Measurements from ENCODE around the gene ZNF500. TPM values are rescaled to one million over a fixed set of nuclear protein-coding genes. Genes with fewer than 3 reads are reported as not detected.

Gene ZNF500
- total RNA-seq, 1 experiment from 2014 or later, result 20.1 TPM

- POLR2A ChIA-PET, result interaction anchor here (0.7 kb wide), 1 partner anchor 1768 kb away, joined by 3 read pairs; no protein-coding TSS in a partner anchor
- Histone ChIP-seq H3K27ac (ENCODE audit: low read depth, low read length) (no peak overlapping the region), H3K4me2 (ENCODE audit: low read length) (no peak overlapping the region), H3K4me1 (ENCODE audit: control insufficient read depth in 1 of 2, insufficient read depth in 2 of 2, low read length in 2 of 2) (peaks cover 5 to 7% of the 10 kb centered on the region in 2 experiments), H3K9me2 (ENCODE audit: insufficient read depth) (no peaks in the 10 kb centered on the region), H2AFZ (ENCODE audit: low read depth, low read length, poor library complexity, severe bottlenecking) (no peak overlapping the region), H3K9ac (ENCODE audit: low read length) (no peak overlapping the region), H3K9me3 (ENCODE audit: control insufficient read depth in 1 of 2, insufficient read depth in 1 of 2, low read depth in 1 of 2, low read length in 2 of 2) (no peaks in the 10 kb centered on the region), H4K20me1 (ENCODE audit: insufficient read depth) (no peaks in the 10 kb centered on the region), H3K27me3 (ENCODE audit: insufficient read depth, low read length) (no peaks in the 10 kb centered on the region), H3K4me3 (replicated peaks in 1 of 2; ENCODE audit: low read depth in 1 of 2, low read length in 2 of 2) (no peak overlapping the region), H3K79me2 (ENCODE audit: insufficient read depth, low read length) (no peaks in the 10 kb centered on the region), H3K36me3 (ENCODE audit: control insufficient read depth in 1 of 2, insufficient read depth in 2 of 2, low read length in 2 of 2) (no peaks in the 10 kb centered on the region)
- RAD21 ChIA-PET (ENCODE audit: low non-redundant PET in 1 of 2, low total read pairs in 2 of 2, uncharacterized antibody in 2 of 2, unreplicated experiment in 2 of 2), result no interaction called here
- CTCF ChIA-PET, result no interaction called here
- BruUV-seq (replicated peaks), result no TSS peak
- no peak for DNase-seq (ENCODE audit: low read depth, low spot score)
- intact Hi-C loops (cut with micrococcal nuclease), result no loop called here
- no peak for ATAC-seq
- no peak for TF ChIP-seq MAX (IDR thresholded peaks at IDR 0.05)
- TF ChIP-seq ZBTB33 (IDR thresholded peaks at IDR 0.05; ENCODE audit: extremely low read depth, insufficient replicate concordance, low read length), result no peak
- TF ChIP-seq EZH2phosphoT487 (IDR thresholded peaks at IDR 0.05; ENCODE audit: borderline replicate concordance), result no peak
- TF ChIP-seq JUND (IDR thresholded peaks at IDR 0.05), result no peak
- TF ChIP-seq ATF3 (IDR thresholded peaks at IDR 0.05), result no peak
- no peak for TF ChIP-seq EZH2 (IDR thresholded peaks at IDR 0.05)
- no peak for TF ChIP-seq SRF (IDR thresholded peaks at IDR 0.05; ENCODE audit: low read depth)
- TF ChIP-seq POLR2AphosphoS5 (IDR thresholded peaks at IDR 0.05; ENCODE audit: low read depth, low read length), result no peak
- TF ChIP-seq POLR2A (IDR thresholded peaks at IDR 0.05; ENCODE audit: borderline replicate concordance, extremely low read depth, insufficient read depth, insufficient read length), result no peak
- TF ChIP-seq ELF1 (IDR thresholded peaks at IDR 0.05; ENCODE audit: borderline replicate concordance, low read depth), result no peak
- no peak for TF ChIP-seq SIN3A (IDR thresholded peaks at IDR 0.05; ENCODE audit: low read depth)
- no peak for TF ChIP-seq RAD21 (IDR thresholded peaks at IDR 0.05; ENCODE audit: low read depth)
- TF ChIP-seq FOSL1 (IDR thresholded peaks at IDR 0.05; ENCODE audit: low read depth), result no peak
- no peak for TF ChIP-seq ZFX (IDR thresholded peaks at IDR 0.05)
- no peak for TF ChIP-seq ZNF274 (IDR thresholded peaks at IDR 0.05; ENCODE audit: low read depth, low read length)
- no peak for TF ChIP-seq CTCF (IDR thresholded peaks at IDR 0.05 in 2 of 3, conservative IDR thresholded peaks at IDR 0.05 in 1 of 3; ENCODE audit: borderline replicate concordance in 1 of 3, insufficient read depth in 1 of 3, low read depth in 2 of 3, low read length in 2 of 3)
- no peak for TF ChIP-seq CEBPB (IDR thresholded peaks at IDR 0.05; ENCODE audit: low read depth)
- TF ChIP-seq REST (IDR thresholded peaks at IDR 0.05; ENCODE audit: low read depth), result no peak
- TF ChIP-seq TCF7L2 (IDR thresholded peaks at IDR 0.05; ENCODE audit: borderline replicate concordance, extremely low read depth, insufficient read depth, insufficient read length), result no peak
- no peak for TF ChIP-seq CBX3 (IDR thresholded peaks at IDR 0.05; ENCODE audit: low read depth)
Measured at GRCh38 chr16:4788910-4789309, 21.9 kb upstream of the ZNF500 start.
